H1 (cell line): ENCODE data around the gene FBXL14. TPM values are rescaled to one million over a fixed set of nuclear protein-coding genes. Genes with fewer than 3 reads are reported as not detected.

ENCODE experiments used
- ASH2L ChIP-seq: fragments of 200-600, 300-600 bp; sonication (generic); IDR thresholded peaks from one replicate; pipeline ENCODE4 v1.7.1; 2017; ENCODE audit warnings: low read length
- CHD1 ChIP-seq: IDR thresholded peaks from 2 replicates; pipeline ENCODE4 v1.6.1; 2012; ENCODE audit warnings: low read depth, low read length, improper control_type of control experiment
- CTBP2 ChIP-seq: IDR thresholded peaks from 2 replicates; pipeline ENCODE4 v1.7.0; 2011; ENCODE audit warnings: borderline replicate concordance, mild to moderate bottlenecking, moderate library complexity, mixed read lengths, low read length; ENCODE audit not compliant: insufficient read depth, insufficient read length
- EGR1 ChIP-seq: IDR thresholded peaks from 2 replicates; pipeline ENCODE4 v1.6.1; 2011; ENCODE audit warnings: low read depth, low read length, borderline replicate concordance
- EP300 ChIP-seq, 2 experiments: IDR thresholded peaks; 1 replicate in 1 of 2; 2 replicates in 1 of 2; pipeline ENCODE4 v1.6.1; 2011 to 2012; ENCODE audit warnings: low read depth in 2 of 2, low read length in 2 of 2, mild to moderate bottlenecking in 2 of 2, borderline replicate concordance in 1 of 2, inconsistent platforms in 1 of 2, moderate library complexity in 1 of 2
- GABPA ChIP-seq: IDR thresholded peaks from 2 replicates; pipeline ENCODE4 v1.6.1; 2011; ENCODE audit warnings: mild to moderate bottlenecking, low read length, moderate library complexity, borderline replicate concordance; ENCODE audit not compliant: insufficient read depth
- GTF2F1 ChIP-seq: IDR thresholded peaks from 2 replicates; pipeline ENCODE4 v1.6.1; 2012; ENCODE audit warnings: low read depth, low read length, improper control_type of control experiment, borderline replicate concordance
- NRF1 ChIP-seq: IDR thresholded peaks from 2 replicates; pipeline ENCODE4 v1.6.1; 2011; ENCODE audit warnings: mild to moderate bottlenecking, low read depth, low read length, improper control_type of control experiment
- POLR2A ChIP-seq, 2 experiments: IDR thresholded peaks; 1 replicate in 1 of 2; 2 replicates in 1 of 2; pipeline ENCODE4 v1.6.1; 2011; ENCODE audit warnings: low read depth in 2 of 2, low read length in 2 of 2, mild to moderate bottlenecking in 2 of 2; ENCODE audit errors: control extremely low read depth in 1 of 2
- RBBP5 ChIP-seq: IDR thresholded peaks from 2 replicates; pipeline ENCODE4 v1.7.1; 2012; ENCODE audit warnings: low read depth, mild to moderate bottlenecking, inconsistent platforms, low read length, moderate library complexity, borderline replicate concordance
- SIN3A ChIP-seq, 2 experiments: IDR thresholded peaks in 1 of 2; conservative IDR thresholded peaks in 1 of 2; 2 replicates each; pipeline ENCODE4 v1.6.1; 2011 to 2012; ENCODE audit warnings: low read length in 2 of 2, improper control_type of control experiment in 1 of 2, low read depth in 1 of 2, mild to moderate bottlenecking in 1 of 2
- SP4 ChIP-seq: IDR thresholded peaks from 2 replicates; pipeline ENCODE4 v1.6.1; 2012; ENCODE audit warnings: low read length, inconsistent platforms
- SUZ12 ChIP-seq: fragments of 200-600 bp; sonication (generic); IDR thresholded peaks from 2 replicates; pipeline ENCODE4 v1.6.1; 2012; ENCODE audit warnings: mild to moderate bottlenecking, inconsistent platforms, low read length, moderate library complexity, mixed read lengths
- TAF1 ChIP-seq: IDR thresholded peaks from 2 replicates; pipeline ENCODE4 v1.6.1; 2011; ENCODE audit warnings: mild to moderate bottlenecking, low read depth, low read length
- polyA plus RNA-seq, 7 experiments: library from polyadenylated mRNA; depleted of rRNA in 3 of 7; stranded (reverse) in 5 of 7; unstranded in 2 of 7; fragments of >200 nt in 5 of 7; fragments of 200-250 nt in 2 of 7; gene quantifications; 1 replicate in 5 of 7; 2 replicates in 1 of 7; 4 replicates in 1 of 7; pipeline versions ENCODE4 v1.2.1 to v1.2.3, GENCODE V29; 2011 to 2013; ENCODE audit warnings: missing spikeins in 2 of 7, mixed read lengths in 2 of 7
- total RNA-seq: library from RNA; stranded (reverse); fragmentation: NEBNext Ultra II Directional; extraction: Animal tissue kit (Norgen Biotek cat#: 25700); gene quantifications from 2 replicates; pipeline ENCODE4 v1.2.1, GENCODE V29; 2021
- TF ChIP-seq, protein P1 (sequence below): IDR thresholded peaks from 2 replicates; pipeline ENCODE4 v1.6.1; 2011; ENCODE audit warnings: low read length, improper control_type of control experiment

Gene FBXL14
- total and polyA plus RNA-seq, 2 of the 8 experiments (the other 6 are each of a cell fraction or from before 2014, with no cell fraction given): 5.5 to 9.6 TPM

DNA sequence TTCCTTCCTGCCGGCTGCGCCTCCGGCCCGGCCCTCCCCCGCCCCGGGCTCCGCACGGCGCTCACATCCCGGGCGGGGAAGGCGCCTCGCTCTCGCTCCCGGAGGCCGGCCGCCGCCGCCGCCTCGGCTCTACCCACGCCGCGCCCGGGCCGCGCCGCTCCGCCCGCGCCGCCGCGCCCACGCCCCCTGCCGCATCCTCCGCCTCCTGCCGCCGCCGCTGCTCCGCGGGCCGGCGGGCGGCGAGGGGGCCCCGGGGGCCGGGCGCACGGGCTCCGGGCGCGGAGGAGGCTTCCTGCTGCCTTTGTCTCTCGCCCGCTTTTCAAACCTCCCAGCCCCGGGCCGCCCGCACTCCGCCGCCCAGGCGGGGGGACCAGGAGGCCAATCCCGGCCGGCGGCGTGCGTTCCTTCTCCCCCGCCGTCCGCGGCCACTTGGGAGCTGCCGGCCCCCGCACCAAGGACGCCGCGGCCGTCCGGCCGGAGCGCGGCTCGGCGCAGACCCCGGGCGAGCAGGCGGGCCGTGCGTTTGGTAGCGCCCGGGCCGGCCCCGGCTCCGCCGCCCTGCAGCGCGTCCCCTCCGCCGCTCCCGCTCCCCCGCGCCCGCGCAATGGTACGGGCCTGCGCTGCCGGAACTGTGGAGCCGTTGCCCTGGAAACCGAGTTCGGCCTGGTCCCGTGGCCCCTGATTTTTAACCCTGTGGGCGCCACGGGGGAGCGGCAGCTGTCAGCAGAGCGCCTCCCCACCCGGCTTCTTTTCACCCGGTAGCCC lies at the start of gene FBXL14 (continued):
- TF ChIP-seq GABPA (0 out of 2 replicates have a peak, but pooled peaks have one; percentile 45), CTBP2 (no peak), ASH2L (no peak), POLR2A (IDR thresholded peaks at IDR 0.05; ENCODE audit: control extremely low read depth in 1 of 2, low read depth in 2 of 2, low read length in 2 of 2) (peak in 1 of 2 experiments; percentile 28; a peak in 1 of 3 replicates), SUZ12 (no peak), EP300 (IDR thresholded peaks at IDR 0.05; ENCODE audit: borderline replicate concordance in 1 of 2, low read depth in 2 of 2, low read length in 2 of 2) (peak in 1 of 2 experiments; percentile 86; a peak in 1 of 3 replicates), NRF1 (0 out of 2 replicates have a peak, but pooled peaks have one; percentile 18), CHD1 (peak; percentile 81), TAF1 (peak; percentile 45; the same call in 1 of the 2 replicates), SP4 (peak; percentile 53; the same call in 1 of the 2 replicates), RBBP5 (0 out of 2 replicates have a peak, but pooled peaks have one; percentile 45), SIN3A (conservative IDR thresholded peaks at IDR 0.05 in 1 of 2, IDR thresholded peaks at IDR 0.05 in 1 of 2; ENCODE audit: low read depth in 1 of 2, low read length in 2 of 2) (peak; percentile 63 to 83; a peak in 3 of 4 replicates), EGR1 (0 out of 2 replicates have a peak, but pooled peaks have one; percentile 23), GTF2F1 (no peak)
- TF ChIP-seq, protein P1, sequence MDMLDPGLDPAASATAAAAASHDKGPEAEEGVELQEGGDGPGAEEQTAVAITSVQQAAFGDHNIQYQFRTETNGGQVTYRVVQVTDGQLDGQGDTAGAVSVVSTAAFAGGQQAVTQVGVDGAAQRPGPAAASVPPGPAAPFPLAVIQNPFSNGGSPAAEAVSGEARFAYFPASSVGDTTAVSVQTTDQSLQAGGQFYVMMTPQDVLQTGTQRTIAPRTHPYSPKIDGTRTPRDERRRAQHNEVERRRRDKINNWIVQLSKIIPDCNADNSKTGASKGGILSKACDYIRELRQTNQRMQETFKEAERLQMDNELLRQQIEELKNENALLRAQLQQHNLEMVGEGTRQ: peak; percentile 57
